HG03159 (cell line): ENCODE measurements around the gene PPP1R3F.
"Not testable (repeated sequence)": the region's sequence is repeated elsewhere in the genome, so short reads cannot be mapped to it uniquely, and the experiment has no call there.

Source experiments
- ATAC-seq: cut with Tn5 transposase; IDR thresholded peaks from one replicate; pipeline ENCODE4 v1.9.1; 2021; ENCODE audit warnings: mild to moderate bottlenecking, moderate library complexity; ENCODE audit not compliant: unreplicated experiment

Gene PPP1R3F

DNA sequence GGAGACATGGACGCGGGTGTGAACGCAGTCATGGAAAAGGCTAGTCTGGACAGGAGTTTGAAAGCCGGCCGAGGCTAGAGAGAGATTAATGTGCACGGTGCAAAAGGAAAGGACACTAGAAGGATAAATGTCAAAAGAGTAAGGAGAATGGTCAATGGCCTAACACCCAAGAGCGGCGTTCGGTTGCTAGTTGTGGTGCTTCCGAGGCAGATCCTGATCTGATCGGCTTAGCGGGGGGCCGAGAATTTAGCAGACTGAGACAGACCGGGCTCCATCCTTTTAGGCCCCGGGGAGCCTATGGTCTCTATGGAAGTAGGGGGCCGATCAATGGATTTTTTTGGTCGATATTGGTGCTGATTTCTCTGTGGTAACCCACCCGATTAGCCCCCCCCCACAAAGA, 40.8 kb downstream of the PPP1R3F start:
- no peak for ATAC-seq

DNA sequence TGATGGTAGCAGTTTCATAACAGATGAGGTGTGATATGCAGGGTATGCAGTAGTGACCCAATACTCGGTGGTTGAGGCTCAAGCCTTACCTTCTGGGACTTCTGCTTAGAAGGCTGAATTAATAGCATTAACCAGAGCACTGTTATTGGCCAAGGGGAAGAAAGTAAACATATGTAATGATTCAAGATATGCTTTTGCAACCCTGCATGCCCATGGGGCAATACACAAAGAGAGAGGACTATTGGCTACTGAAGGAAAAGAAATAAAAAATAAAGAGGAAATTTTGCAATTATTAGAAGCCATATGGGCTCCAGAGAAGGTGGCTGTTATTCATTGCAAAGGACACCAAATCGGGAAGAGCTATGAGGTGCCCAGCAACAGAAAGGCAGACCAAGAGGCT, 42.6 kb downstream of the PPP1R3F start:
- ATAC-seq, result no peak

DNA sequence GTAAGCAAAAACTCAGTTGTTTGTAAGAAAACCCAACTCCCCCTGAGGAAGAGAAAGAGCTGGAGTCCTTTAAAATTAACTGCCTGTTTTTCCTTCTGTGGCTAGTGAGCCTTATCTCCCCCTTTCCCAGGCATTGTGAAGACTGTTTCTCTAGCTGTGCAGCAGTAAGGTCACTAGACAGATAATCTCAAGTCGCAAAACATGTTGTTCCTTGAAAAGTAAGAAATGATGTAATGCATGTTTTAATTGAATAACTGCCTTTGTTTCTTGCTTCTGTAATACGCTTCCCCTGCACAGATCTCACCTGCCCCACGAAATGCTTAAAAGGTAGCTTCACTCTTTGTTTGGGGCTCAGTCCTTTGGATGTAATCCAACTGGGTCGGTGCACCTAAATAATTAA, 46.5 kb downstream of the PPP1R3F start:
- no peak for ATAC-seq

DNA sequence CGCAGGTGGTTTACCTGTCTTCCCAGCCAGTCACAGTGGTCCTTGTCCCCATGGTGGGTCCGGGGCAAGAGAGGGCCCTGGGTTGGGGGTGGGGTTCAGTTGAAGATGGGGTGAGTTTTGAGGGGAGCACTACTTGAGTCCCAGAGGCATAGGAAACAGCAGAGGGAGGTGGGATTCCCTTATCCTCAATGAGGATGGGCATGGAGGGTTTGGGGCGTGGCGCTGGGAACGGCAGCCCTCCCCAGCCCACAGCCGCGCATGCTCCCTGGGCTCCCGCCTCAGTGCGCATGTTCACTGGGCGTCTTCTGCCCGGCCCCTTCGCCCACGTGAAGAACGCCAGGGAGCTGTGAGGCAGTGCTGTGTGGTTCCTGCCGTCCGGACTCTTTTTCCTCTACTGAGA, 52.1 kb downstream of the PPP1R3F start, which contains the start of gene GAGE12J:
Gene GAGE12J (plus strand): TSS at position 301 of the 400 bp plus-strand sequence. CDS start 1,157 bp downstream, outside the sequence.
- ATAC-seq, result not testable (repeated sequence)

DNA sequence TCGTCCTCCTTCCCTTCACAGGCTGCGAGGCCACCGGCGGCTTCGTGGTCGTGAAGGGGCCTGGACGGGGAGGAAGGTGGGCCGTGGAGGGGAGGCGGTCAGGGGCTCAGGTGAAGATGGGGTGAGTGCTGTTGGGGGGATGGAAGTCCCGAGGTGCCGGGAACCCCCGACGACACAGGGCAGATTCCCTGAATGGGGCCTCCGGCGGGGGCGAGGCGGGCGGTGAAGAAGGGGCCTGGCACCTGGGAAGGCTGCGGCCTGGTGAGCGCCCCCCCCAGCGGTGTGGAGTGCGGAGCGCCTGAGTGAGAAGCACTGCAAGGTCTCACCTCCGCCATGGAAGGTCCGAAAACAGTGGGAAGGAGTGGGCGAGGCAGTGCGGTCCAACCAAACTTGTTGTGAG, 52.7 kb downstream of the PPP1R3F start:
- ATAC-seq, result not testable (repeated sequence)

DNA sequence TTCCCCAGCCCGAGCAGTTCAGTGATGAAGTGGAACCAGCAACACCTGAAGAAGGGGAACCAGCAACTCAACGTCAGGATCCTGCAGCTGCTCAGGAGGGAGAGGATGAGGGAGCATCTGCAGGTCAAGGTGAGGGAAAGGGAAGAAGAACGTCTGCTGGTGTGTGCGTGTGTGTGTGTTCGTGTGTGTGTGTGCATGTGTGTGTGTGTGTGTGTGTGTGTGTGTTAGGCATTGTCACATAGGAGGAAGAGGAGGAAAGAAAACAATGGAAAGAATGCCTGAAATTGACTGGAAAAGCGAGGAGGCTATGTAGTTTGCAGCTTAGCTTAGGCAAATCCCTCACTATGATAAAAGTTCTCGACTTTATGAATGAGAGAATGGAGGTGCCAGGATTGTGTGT, 54.1 kb downstream of the PPP1R3F start:
- ATAC-seq, result not testable (repeated sequence)

DNA sequence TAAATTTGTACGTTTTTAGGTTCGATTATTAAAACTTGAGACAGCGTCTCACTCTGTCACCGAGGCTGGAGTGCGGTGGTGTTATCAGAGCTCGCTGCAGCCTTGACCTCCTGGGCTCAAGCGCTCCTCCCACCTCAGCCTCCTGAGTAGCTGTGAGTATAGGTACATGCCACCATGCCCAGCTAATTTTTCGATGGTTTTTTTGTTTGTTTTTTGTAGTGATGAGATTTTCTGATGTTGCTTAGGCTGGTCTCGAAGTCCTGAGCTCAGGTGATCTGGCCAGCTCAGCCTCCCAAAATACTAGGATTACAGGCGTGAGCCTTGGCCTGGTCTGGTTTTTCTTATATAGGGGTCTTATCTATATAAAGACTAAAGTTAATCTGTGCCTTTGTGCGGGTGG, 60.8 kb downstream of the PPP1R3F start:
- ATAC-seq, result not testable (repeated sequence)

DNA sequence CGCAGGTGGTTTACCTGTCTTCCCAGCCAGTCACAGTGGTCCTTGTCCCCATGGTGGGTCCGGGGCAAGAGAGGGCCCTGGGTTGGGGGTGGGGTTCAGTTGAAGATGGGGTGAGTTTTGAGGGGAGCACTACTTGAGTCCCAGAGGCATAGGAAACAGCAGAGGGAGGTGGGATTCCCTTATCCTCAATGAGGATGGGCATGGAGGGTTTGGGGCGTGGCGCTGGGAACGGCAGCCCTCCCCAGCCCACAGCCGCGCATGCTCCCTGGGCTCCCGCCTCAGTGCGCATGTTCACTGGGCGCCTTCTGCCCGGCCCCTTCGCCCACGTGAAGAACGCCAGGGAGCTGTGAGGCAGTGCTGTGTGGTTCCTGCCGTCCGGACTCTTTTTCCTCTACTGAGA, 61.7 kb downstream of the PPP1R3F start, which contains the start of gene GAGE13:
Gene GAGE13 (plus strand): TSS at position 301 of the 400 bp plus-strand sequence. CDS start 1,156 bp downstream, outside the sequence.
- ATAC-seq, result not testable (repeated sequence)

DNA sequence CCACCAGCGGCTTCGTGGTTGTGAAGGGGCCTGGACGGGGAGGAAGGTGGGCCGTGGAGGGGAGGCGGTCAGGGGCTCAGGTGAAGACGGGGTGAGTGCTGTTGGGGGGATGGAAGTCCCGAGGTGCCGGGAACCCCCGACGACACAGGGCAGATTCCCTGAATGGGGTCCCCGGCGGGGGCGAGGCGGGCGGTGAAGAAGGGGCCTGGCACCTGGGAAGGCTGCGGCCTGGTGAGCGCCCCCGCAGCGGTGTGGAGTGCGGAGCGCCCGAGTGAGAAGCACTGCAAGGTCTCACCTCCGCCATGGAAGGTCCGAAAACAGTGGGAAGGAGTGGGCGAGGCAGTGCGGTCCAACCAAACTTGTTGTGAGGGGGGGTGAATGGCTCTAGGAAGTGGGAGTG, 62.2 kb downstream of the PPP1R3F start:
- not testable (repeated sequence) for ATAC-seq
